K562 (cell line): ENCODE results near the gene TENM4. TPM values are rescaled to one million over a fixed set of nuclear protein-coding genes. Genes with fewer than 3 reads are reported as not detected.
A peak's percentile ranks its signal among the peaks of the same experiment; 100 is the strongest.

Source experiments
- BHLHE40 ChIP-seq: IDR thresholded peaks from 2 replicates; pipeline ENCODE4 v1.6.1; 2011; ENCODE audit warnings: low read length, improper control_type of control experiment
- CAMTA2 ChIP-seq: fragments of 250-450 bp; sonication (Bioruptor Pico); conservative IDR thresholded peaks from 2 replicates; pipeline ENCODE4 v1.5.1; 2022
- ELF2 ChIP-seq: fragments of 250-450 bp; sonication (Bioruptor Pico); IDR thresholded peaks from 2 replicates; pipeline ENCODE4 v1.5.0; 2021; ENCODE audit warnings: mild to moderate bottlenecking
- FOXJ2 ChIP-seq: fragments of 200-800 bp; sonication (Bioruptor generic); IDR thresholded peaks from 2 replicates; pipeline ENCODE4 v1.6.1; 2016; ENCODE audit warnings: missing genetic modification characterization, missing compliant biosample characterization
- ILF3 ChIP-seq: fragments of 450-650 bp; IDR thresholded peaks from 2 replicates; pipeline ENCODE4 v1.6.1; 2018; ENCODE audit warnings: antibody characterized with exemption, mild to moderate bottlenecking, moderate library complexity, borderline replicate concordance
- MAZ ChIP-seq, 2 experiments: fragments of 450-650 bp in 1 of 2; sonication (generic) in 1 of 2; formaldehyde crosslinking; IDR thresholded peaks in 1 of 2; conservative IDR thresholded peaks in 1 of 2; 2 replicates each; pipeline versions ENCODE4 v1.4.0 to v1.5.0; 2020; ENCODE audit warnings: mild to moderate bottlenecking in 1 of 2, missing genetic modification reagents in 1 of 2
- MCM7 ChIP-seq, 2 experiments: fragments of 450-650 bp; IDR thresholded peaks; 2 replicates each; pipeline ENCODE4 v1.6.1; 2016 to 2018
- MECOM ChIP-seq: fragments of 250-450 bp; sonication (Bioruptor Pico); IDR thresholded peaks from 2 replicates; pipeline ENCODE4 v1.8.0; 2022; ENCODE audit warnings: inconsistent platforms
- PML ChIP-seq: IDR thresholded peaks from 2 replicates; pipeline ENCODE4 v1.6.1; 2012; ENCODE audit warnings: low read length, inconsistent platforms
- RBM17 ChIP-seq: fragments of 200-400 bp; formaldehyde crosslinking; IDR thresholded peaks from 2 replicates; pipeline ENCODE4 v1.6.1; 2017; ENCODE audit warnings: low read depth, mild to moderate bottlenecking, low read length, borderline replicate concordance
- SAP30 ChIP-seq: fragments of 200-600 bp; sonication (generic); IDR thresholded peaks from 2 replicates; pipeline ENCODE4 v1.6.1; 2012; ENCODE audit warnings: borderline replicate concordance, low read depth, mild to moderate bottlenecking, moderate library complexity, low read length, control low read depth, inconsistent platforms; ENCODE audit not compliant: insufficient read depth, poor library complexity, severe bottlenecking
- TAF9B ChIP-seq: fragments of 450-650 bp; IDR thresholded peaks from 2 replicates; pipeline ENCODE4 v1.6.1; 2018; ENCODE audit warnings: mild to moderate bottlenecking; ENCODE audit not compliant: partially characterized antibody
- polyA plus RNA-seq, 8 experiments: library from polyadenylated mRNA; depleted of rRNA in 4 of 8; stranded (reverse) in 5 of 8; unstranded in 3 of 8; fragments of >200 nt; fragmentation: Nextera tagmentation in 2 of 8; fragmentation: Illumina TruSeq in 1 of 8; extraction: Ambion mirVana in 2 of 8; extraction: Trizol in 1 of 8; gene quantifications; 2 replicates each; pipeline versions ENCODE4 v1.2.1 to v1.2.3, GENCODE V29; 2011 to 2014; ENCODE audit warnings: inconsistent platforms in 1 of 8, missing spikeins in 1 of 8
- total RNA-seq, 7 experiments: library from RNA; depleted of rRNA in 6 of 7; stranded (reverse); fragments of >200 nt in 6 of 7; fragmentation: Illumina TruSeq in 2 of 7; extraction: Trizol in 2 of 7; gene quantifications; 2 replicates each; pipeline versions ENCODE4 v1.2.1 to v1.2.3, GENCODE V29; 2011 to 2021; ENCODE audit warnings: low replicate concordance in 1 of 7
- TF ChIP-seq, protein P1 (sequence below), 2 experiments: fragments of 450-650 bp; conservative IDR thresholded peaks; 2 replicates each; pipeline ENCODE4 v1.6.1; 2017; ENCODE audit warnings: mild to moderate bottlenecking in 2 of 2, moderate library complexity in 2 of 2
- TF ChIP-seq, protein P2 (sequence below): sonication (generic); formaldehyde crosslinking; IDR thresholded peaks from 2 replicates; pipeline ENCODE4 v1.8.0; 2022; ENCODE audit warnings: missing genetic modification reagents, mild to moderate bottlenecking, moderate library complexity, borderline replicate concordance

Gene TENM4
- total and polyA plus RNA-seq, 9 of the 15 experiments (the other 6 are each of a cell fraction or from before 2014, with no cell fraction given), result 0.16 TPM; not detected in 8

DNA sequence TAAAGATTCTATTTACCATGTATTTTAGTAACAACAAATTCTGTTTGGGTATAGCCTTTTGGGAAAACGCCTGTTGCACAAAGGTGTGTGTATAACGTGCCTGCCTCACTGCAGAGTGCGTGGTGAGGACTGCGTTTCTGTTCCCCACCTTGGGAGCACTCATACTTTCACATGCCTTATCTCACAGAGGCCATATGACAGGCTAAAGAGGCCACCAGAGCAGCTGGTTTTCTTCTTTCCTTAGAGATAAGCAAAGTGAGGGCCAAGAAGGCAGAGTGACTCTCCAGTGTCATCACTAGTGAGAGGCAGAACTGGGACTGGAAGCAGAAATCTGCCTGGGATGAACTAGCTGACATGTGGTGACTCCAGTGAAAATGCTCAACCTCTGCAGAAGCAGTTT is 497.0 kb downstream of the TENM4 start (continued):
- TF ChIP-seq RBM17 (no peak), MCM7 (IDR thresholded peaks at IDR 0.05) (no peak), TAF9B (peak; percentile 31), MAZ (CRISPR knock-in tag; conservative IDR thresholded peaks at IDR 0.05 in 1 of 2, IDR thresholded peaks at IDR 0.05 in 1 of 2) (peak in 1 of 2 experiments; percentile 50; a peak in 1 of 4 replicates), ILF3 (no peak), PML (peak; percentile 80), SAP30 (no peak), ELF2 (CRISPR knock-in tag) (no peak), FOXJ2 (tag) (no peak), BHLHE40 (peak; percentile 42; the same call in 1 of the 2 replicates), CAMTA2 (CRISPR knock-in tag) (no peak), MECOM (0 out of 2 replicates have a peak, but pooled peaks have one; percentile 46)
- TF ChIP-seq, protein P1, sequence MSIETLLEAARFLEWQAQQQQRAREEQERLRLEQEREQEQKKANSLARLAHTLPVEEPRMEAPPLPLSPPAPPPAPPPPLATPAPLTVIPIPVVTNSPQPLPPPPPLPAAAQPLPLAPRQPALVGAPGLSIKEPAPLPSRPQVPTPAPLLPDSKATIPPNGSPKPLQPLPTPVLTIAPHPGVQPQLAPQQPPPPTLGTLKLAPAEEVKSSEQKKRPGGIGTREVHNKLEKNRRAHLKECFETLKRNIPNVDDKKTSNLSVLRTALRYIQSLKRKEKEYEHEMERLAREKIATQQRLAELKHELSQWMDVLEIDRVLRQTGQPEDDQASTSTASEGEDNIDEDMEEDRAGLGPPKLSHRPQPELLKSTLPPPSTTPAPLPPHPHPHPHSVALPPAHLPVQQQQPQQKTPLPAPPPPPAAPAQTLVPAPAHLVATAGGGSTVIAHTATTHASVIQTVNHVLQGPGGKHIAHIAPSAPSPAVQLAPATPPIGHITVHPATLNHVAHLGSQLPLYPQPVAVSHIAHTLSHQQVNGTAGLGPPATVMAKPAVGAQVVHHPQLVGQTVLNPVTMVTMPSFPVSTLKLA (conservative IDR thresholded peaks at IDR 0.05), result no peak
- TF ChIP-seq, protein P2, sequence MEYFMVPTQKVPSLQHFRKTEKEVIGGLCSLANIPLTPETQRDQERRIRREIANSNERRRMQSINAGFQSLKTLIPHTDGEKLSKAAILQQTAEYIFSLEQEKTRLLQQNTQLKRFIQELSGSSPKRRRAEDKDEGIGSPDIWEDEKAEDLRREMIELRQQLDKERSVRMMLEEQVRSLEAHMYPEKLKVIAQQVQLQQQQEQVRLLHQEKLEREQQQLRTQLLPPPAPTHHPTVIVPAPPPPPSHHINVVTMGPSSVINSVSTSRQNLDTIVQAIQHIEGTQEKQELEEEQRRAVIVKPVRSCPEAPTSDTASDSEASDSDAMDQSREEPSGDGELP (CRISPR knock-in tag), result peak; percentile 77; the same call in 1 of the 2 replicates
